Hepatocyte (in vitro differentiated cells): Measurements from ENCODE around the gene ZMAT2.

Experiments
- EZH2 ChIP-seq: fragments of 200-600 bp; sonication (generic); IDR thresholded peaks from 2 replicates; pipeline ENCODE4 v1.6.1; 2016; ENCODE audit warnings: antibody characterized with exemption, mild to moderate bottlenecking, borderline replicate concordance
- EZH2phosphoT487 ChIP-seq: fragments of 200-600 bp; sonication (generic); IDR thresholded peaks from one replicate; pipeline ENCODE4 v1.6.1; 2018; ENCODE audit warnings: antibody characterized with exemption, mild to moderate bottlenecking, low read depth, moderate library complexity; ENCODE audit not compliant: unreplicated experiment, severe bottlenecking
- TF ChIP-seq, protein P1 (sequence below): fragments of 200-600 bp; sonication (generic); IDR thresholded peaks from 2 replicates; pipeline ENCODE4 v1.5.1; 2016; ENCODE audit warnings: antibody characterized with exemption, mild to moderate bottlenecking; ENCODE audit not compliant: poor library complexity

GRCh38 chr5:140664030-140664358 lies 36.3 kb upstream of the ZMAT2 start:
- TF ChIP-seq, protein P1, sequence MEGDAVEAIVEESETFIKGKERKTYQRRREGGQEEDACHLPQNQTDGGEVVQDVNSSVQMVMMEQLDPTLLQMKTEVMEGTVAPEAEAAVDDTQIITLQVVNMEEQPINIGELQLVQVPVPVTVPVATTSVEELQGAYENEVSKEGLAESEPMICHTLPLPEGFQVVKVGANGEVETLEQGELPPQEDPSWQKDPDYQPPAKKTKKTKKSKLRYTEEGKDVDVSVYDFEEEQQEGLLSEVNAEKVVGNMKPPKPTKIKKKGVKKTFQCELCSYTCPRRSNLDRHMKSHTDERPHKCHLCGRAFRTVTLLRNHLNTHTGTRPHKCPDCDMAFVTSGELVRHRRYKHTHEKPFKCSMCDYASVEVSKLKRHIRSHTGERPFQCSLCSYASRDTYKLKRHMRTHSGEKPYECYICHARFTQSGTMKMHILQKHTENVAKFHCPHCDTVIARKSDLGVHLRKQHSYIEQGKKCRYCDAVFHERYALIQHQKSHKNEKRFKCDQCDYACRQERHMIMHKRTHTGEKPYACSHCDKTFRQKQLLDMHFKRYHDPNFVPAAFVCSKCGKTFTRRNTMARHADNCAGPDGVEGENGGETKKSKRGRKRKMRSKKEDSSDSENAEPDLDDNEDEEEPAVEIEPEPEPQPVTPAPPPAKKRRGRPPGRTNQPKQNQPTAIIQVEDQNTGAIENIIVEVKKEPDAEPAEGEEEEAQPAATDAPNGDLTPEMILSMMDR, result no peak
- no peak for TF ChIP-seq EZH2
- no peak for TF ChIP-seq EZH2phosphoT487
